Stimulated activated naive CD8-positive, alpha-beta T cell treated with anti-CD3 and anti-CD28 coated beads, Interleukin-15, Interleukin-2, amounts not matched to agents 100 ng/mL and 50 ng/mL, for 24 hours (primary cell): Measurements from ENCODE around the gene CSF2RB.

Experiments
- H3K27ac Mint-ChIP-seq: one replicate; pipeline ENCODE4 v1.8.0; 2021; ENCODE audit warnings: mild to moderate bottlenecking, mixed read lengths
- H3K27me3 Mint-ChIP-seq: one replicate; pipeline ENCODE4 v1.8.0; 2021; ENCODE audit warnings: mixed read lengths
- H3K36me3 Mint-ChIP-seq: one replicate; pipeline ENCODE4 v1.8.0; 2021; ENCODE audit warnings: low read depth, mixed read lengths
- H3K4me1 Mint-ChIP-seq: one replicate; pipeline ENCODE4 v1.8.0; 2021; ENCODE audit warnings: low read depth, mixed read lengths
- H3K4me3 Mint-ChIP-seq: one replicate; pipeline ENCODE4 v1.8.0; 2021; ENCODE audit warnings: mild to moderate bottlenecking, mixed read lengths
- H3K9me3 Mint-ChIP-seq: one replicate; pipeline ENCODE4 v1.8.0; 2021; ENCODE audit warnings: mixed read lengths

Gene CSF2RB

DNA sequence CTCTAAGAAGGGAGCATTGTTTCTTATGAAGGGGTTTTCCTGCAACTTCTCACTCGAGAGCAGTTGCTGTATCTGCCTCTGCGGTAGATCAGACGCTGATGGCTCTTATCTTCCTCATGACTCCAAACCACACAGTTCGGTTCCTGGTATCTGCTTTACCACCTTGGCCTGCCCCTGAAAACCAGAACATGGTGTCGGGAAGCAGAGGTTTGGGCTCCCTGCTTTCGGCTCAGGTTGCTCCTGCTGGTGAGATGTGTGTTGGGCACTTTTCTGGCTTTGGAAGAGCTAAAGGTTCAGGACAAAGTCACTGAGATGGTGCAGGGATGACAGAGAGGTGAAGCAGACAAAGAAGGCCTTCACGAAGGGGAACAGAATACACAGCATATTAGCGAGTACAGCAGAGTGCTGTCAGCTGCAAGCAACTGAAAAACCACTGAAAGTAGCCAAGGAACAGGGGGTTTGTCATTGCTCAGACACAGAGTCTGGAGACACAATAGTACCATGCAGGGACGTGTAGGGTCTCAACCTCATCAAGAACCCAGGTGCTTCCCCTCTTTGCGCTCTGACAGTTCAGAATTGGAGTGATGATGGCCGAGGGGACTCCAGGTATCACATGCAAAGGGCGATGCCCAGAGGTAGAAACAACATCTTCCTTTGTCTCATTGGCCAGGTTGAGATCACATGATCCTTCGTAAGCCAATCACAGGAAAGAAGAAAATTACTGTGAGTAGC is 11.9 kb upstream of the CSF2RB start:
- no peaks in the 10 kb centered on the region for H3K36me3 Mint-ChIP-seq
- H3K27ac Mint-ChIP-seq = peak overlapping the region; percentile 32
- H3K9me3 Mint-ChIP-seq = no peaks in the 10 kb centered on the region
- H3K27me3 Mint-ChIP-seq = peaks cover 37% of the 10 kb centered on the region
- peaks cover 3% of the 10 kb centered on the region for H3K4me1 Mint-ChIP-seq
- H3K4me3 Mint-ChIP-seq = no peak overlapping the region

DNA sequence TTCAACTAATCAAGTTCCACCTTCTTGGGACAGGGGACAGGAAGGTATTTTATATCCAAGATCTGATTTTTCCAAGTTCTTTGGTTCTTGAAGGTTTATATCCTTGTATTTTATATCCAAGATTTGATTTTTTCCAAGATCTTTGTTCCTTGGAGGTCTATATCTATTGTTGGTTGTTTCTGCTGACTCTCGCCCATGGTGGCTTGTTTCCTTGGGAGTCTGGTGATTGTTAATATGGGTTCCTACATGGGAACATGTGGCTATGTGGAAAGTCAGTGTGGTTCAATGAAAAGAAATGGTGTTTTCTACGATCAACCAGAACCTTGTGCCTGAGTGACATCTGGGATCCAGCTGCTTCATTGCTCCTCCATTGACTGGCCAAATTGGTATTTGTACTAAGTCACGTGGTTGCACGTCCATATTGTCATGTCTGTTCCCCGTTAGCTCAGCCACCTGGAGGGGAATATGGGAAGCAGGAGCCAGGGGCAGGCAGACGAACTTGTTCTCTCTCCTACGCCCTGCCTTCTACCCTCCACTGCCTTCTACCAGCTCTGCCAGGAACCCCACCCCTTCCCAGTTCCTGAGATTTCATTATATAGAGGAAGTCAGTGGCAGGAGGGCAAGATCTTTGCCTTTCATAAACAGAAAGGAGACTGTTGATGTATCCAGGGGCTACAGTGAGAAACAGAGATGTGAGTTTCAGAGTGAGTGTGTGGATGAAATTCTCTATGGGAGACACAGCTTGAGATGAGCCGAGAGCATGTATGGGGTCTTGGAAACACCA is 11.1 kb upstream of the CSF2RB start:
- no peaks in the 10 kb centered on the region for H3K9me3 Mint-ChIP-seq
- no peaks in the 10 kb centered on the region for H3K36me3 Mint-ChIP-seq
- peaks cover 37% of the 10 kb centered on the region for H3K27me3 Mint-ChIP-seq
- H3K27ac Mint-ChIP-seq = no peak overlapping the region
- H3K4me3 Mint-ChIP-seq = no peak overlapping the region
- H3K4me1 Mint-ChIP-seq = peaks cover 3% of the 10 kb centered on the region

DNA sequence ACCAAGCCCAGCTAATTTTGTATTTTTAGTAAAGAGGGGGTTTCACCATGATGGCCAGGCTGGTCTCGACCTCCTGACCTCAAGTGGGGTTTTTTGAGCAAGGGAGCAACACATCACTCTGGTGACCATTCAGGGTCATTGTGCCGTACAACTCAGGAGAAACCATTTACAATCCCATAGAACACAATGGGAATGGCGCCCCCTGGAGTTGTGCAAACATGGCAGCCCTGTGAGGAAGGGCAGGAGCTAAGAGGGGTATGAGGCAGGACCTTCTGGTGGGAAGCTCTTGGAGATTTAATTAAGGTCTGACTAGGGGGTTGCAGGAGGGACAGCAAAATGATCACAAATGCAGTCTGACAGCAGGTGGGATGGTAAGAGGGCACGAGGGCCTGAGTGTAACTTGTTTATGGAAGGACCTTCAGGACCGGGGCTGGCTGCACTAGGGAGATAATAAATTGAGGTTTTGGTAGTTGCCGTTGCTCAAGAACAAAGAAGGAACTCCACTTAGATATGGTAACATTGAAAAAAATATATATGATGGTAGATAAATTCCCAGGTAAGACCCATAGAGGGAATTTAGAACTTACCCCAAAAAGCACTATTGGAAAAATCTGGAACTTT is 9.1 kb upstream of the CSF2RB start:
- no peak overlapping the region for H3K27ac Mint-ChIP-seq
- no peaks in the 10 kb centered on the region for H3K36me3 Mint-ChIP-seq
- H3K9me3 Mint-ChIP-seq = no peaks in the 10 kb centered on the region
- H3K4me1 Mint-ChIP-seq = peaks cover 3% of the 10 kb centered on the region
- peaks cover 40% of the 10 kb centered on the region for H3K27me3 Mint-ChIP-seq
- no peak overlapping the region for H3K4me3 Mint-ChIP-seq

DNA sequence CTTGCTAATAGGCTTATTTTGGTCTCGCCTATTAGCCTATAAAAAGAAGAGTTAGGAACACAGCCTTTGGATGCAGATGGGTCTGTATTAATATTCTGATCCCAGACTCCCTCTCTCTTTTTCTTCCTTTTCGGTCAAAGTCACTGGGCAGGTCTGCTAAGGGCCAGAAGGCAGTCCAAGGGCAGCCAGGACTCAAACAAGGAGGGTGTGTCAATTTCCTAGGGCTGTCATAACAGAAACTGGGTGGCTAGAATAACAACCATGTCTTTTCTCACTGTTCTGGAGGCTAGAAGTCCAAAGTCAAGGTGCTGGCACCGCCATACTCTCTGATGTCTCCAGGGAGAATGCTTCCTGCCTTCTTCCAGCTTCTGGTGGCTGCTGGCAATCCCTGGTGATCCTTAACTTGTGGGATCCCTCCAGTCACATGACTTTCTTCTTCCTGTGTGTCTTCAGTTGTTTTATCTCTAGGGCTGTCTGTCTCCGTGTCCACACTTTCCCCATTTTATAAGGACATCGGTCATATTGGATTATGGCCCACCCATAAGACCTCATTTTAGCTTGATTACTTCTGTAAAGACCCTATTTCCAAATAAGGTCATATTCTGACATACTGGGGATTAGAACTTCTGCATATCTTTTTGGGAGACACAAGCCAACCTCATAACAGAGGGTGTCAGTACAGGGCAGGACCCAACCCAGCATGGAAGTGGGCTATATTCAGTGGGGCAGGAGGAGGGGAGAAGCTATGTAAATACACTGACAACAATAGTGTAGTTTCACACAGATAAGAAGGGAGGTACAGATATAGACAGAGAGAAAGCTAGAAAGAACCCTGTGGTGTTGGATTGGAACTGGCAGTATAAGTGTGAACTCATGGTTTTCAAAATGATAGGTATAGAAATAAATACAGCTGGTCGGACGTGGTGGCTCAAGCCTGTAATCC is 5.9 kb upstream of the CSF2RB start:
- Mint-ChIP-seq H3K4me3 (no peak overlapping the region), H3K27me3 (peaks cover 50% of the 10 kb centered on the region), H3K9me3 (no peaks in the 10 kb centered on the region), H3K4me1 (no peaks in the 10 kb centered on the region), H3K36me3 (no peaks in the 10 kb centered on the region), H3K27ac (no peak overlapping the region)

DNA sequence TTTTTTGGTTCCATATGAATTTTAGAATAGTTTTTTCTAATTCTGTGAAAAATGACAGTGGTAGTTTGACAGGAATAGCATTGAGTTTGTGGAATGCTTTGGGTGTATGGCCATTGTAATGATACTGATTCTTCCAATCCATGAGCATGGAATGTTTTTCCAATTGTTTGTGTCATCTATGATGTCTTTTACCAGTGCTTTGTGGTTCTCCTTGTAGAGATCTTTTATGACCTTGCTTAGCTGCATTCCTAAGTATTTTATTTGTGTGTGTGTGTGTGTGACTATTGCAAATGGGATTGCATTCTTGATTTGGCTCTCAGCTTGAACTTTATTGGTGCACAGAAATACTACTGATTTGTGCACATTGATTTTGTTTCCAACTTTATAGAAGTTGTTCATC is 3.0 kb upstream of the CSF2RB start:
- Mint-ChIP-seq H3K4me3 (no peak overlapping the region), H3K9me3 (no peaks in the 10 kb centered on the region), H3K36me3 (no peaks in the 10 kb centered on the region), H3K27ac (no peak overlapping the region), H3K27me3 (peaks cover 28% of the 10 kb centered on the region), H3K4me1 (no peaks in the 10 kb centered on the region)

DNA sequence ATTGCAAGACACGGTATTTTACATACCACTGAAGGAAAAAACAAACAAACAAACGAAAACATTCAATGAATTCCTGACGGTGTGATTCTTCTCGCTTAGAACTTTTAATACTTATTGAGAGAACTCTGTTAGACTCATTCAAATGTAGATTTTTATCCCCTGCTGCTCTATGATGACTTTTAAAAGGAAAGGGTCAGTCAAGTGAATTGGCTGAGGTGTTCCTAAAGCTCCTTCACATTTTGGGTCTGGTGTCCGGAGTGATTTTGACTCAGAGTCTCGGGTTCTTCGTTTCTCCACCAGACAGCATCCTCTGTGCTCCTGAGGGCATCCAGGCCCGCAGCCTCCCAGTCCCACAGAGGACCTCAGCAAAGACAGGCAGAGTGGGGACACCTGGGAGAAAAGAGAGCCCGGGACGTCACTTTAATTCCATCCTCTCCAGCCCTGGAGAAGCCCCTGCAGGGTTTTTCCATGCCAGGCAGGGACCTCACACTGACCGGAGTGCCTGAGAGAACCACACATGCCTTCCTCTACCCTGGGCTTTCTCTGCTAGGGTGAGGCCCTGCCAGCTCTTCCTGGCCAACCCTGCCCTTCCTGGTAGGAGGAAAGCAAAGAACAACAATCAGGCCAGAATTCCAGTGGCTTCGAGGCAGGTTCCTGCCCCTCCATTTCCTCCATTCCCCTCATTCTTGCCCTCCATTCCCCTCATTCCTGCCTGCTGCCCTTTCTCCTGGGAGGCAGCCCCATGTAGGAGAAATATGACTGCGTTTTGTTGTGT is 1.4 kb upstream of the CSF2RB start:
- H3K36me3 Mint-ChIP-seq = no peaks in the 10 kb centered on the region
- peaks cover 28% of the 10 kb centered on the region for H3K27me3 Mint-ChIP-seq
- no peaks in the 10 kb centered on the region for H3K9me3 Mint-ChIP-seq
- no peak overlapping the region for H3K27ac Mint-ChIP-seq
- H3K4me1 Mint-ChIP-seq = no peaks in the 10 kb centered on the region
- no peak overlapping the region for H3K4me3 Mint-ChIP-seq

DNA sequence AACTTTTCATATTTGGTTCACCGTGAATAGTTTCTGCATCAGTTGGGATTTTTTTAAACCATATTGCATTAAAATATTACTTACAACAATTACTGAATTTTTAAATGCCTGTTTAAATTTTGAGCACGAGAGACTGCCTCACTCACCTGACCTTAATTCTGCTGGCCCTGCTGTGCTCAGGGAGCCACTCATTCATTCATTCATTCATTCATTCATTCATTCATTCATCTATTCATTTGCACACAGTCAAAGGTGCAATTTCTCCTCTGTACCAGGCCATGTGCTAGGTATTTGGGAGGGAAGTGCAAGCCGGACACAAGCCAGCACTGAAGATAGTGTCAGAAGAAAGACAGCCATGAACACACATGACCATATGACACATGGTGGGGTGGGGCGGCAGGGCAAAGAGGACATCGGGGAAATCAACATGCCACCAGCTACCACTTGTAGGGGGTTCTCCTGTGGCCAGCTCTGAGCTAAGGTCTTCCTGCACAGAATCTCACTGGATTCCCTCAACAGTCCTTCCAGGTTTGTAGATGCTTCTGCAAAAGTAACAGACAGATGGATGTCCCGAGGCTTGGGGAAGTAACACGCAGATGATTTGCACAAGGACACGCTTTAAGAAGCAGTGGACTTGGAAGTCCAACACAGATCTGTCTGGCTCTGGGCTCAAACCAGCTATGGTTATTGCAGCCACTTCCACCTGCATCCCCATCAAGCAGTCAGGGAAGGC is 568 bp upstream of the CSF2RB start:
- Mint-ChIP-seq H3K27me3 (peaks cover 24% of the 10 kb centered on the region), H3K9me3 (no peaks in the 10 kb centered on the region), H3K36me3 (no peaks in the 10 kb centered on the region), H3K27ac (no peak overlapping the region), H3K4me1 (no peaks in the 10 kb centered on the region), H3K4me3 (peak overlapping the region; percentile 78)

DNA sequence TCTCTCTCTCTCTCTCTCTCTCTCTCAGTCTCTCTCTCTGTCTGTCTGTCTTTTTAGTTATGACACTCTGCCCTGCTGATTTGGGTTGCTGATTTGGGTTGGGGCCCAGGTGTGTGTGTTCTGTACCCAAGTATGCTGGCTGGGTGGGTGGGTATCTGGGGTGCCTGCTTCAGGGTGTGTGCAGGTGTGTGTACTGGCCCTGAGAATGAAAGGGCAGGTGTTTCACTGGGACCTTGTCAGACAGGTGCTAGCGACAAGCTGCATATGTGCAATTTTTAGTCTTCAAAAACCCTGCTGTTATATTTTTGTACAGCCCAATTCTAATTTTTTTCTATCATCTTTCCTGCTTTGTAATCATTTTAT is 943 bp downstream of the CSF2RB start:
- no peaks in the 10 kb centered on the region for H3K36me3 Mint-ChIP-seq
- no peak overlapping the region for H3K27ac Mint-ChIP-seq

DNA sequence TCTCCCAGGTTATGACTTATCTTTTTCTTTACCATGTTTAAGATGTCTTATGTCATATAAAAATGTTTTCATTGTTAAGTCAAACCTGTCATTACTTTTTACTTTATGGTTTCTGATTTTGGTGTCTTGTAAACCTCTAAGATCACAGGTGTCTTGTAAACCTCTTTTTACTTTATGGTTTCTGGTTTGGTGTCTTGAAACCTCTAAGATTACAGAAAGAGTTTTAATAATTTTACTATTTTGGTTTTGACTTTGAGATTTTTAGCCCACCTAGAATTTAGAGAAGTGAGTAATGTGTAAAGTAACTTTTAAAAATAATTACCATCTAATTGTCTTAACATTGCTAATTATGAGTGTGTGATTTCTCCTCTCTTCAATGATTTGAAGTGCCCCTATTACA is 2.6 kb downstream of the CSF2RB start:
- H3K9me3 Mint-ChIP-seq = no peaks in the 10 kb centered on the region
- no peak overlapping the region for H3K4me3 Mint-ChIP-seq
- peak overlapping the region; percentile 22 for H3K27ac Mint-ChIP-seq
- H3K36me3 Mint-ChIP-seq = no peaks in the 10 kb centered on the region
- peaks cover 17% of the 10 kb centered on the region for H3K27me3 Mint-ChIP-seq
- peaks cover 2% of the 10 kb centered on the region for H3K4me1 Mint-ChIP-seq

More for the DNA sequence above, 943 bp downstream of the CSF2RB start:
- H3K27me3 Mint-ChIP-seq = peaks cover 24% of the 10 kb centered on the region
- H3K4me3 Mint-ChIP-seq = peak overlapping the region; percentile 78
- H3K4me1 Mint-ChIP-seq = no peaks in the 10 kb centered on the region
- H3K9me3 Mint-ChIP-seq = no peaks in the 10 kb centered on the region

DNA sequence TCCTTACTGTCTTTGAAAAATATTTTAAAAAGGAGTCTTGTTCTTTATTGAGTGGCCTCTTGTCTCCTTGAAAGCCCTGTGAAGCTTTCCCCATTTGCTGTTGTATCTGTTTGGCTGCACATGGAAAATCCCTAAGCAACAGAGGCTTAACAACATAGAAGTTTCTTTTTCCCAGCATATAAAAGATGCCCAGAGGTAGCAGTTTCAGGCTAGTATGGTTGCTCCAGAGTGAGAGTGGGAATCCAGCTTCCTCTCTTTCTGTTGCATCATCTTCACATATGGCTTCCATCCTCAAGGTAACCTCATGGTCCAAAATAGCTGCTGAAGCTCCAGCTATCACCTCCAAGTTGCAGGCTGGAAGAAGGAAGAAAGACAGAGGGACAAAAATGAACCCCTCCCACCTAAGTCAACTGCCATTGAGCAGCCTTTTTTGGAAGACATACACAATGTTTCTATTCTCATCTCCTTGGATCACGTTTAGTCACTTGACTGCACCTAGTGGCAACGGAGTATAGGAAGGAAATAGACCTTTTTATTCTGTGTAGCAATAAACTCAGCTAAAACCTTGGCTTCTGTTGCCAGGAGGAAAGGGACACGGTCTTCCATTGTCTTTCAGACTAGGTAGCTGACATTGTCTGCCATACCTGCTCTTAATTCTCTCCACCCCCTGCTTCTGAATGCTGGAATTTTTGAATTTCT is 5.3 kb downstream of the CSF2RB start:
- no peaks in the 10 kb centered on the region for H3K9me3 Mint-ChIP-seq
- peaks cover 11% of the 10 kb centered on the region for H3K27me3 Mint-ChIP-seq
- H3K4me1 Mint-ChIP-seq = peaks cover 5% of the 10 kb centered on the region
- H3K27ac Mint-ChIP-seq = no peak overlapping the region
- H3K36me3 Mint-ChIP-seq = no peaks in the 10 kb centered on the region
- H3K4me3 Mint-ChIP-seq = no peak overlapping the region

DNA sequence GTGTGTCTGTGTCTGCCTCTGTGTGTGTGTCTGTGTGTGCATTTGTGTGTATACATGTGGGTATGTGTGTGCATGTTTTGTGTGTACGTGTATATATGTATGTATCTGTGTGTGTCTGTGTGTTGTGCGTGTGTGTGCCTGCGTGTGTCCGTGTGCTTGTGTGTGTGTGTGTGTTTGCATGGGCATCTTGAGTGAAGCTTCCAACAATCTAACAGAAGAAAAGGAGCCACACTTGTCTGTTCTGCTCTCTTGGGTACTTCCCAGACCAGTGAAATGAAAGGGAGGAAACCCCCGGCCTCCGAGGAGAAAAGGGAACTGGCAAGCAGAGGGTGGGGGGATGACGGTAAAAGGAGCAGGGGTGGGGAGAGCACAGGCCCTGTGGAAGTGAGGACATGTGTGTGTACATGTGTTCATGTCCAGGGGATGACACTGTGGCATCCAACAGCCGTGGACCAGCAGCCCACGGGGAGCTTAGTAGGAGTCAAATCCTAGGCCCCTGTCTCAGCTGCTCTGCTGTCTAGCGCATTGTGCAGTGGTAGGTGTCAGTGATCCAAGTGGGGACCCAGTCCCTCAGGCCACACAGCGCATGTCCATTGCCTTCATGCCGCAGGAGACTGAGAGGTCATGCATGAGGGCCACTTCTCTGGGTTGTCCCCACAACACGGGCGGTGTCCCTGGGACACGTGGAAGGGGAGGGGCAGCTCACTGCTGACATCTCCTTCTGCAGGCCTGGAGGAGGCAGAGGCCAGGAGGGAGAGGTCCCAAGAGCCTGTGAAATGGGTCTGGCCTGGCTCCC is 8.1 kb downstream of the CSF2RB start:
- peaks cover 5% of the 10 kb centered on the region for H3K4me1 Mint-ChIP-seq
- H3K27ac Mint-ChIP-seq = peak overlapping the region; percentile 22
- H3K36me3 Mint-ChIP-seq = no peaks in the 10 kb centered on the region
- no peak overlapping the region for H3K4me3 Mint-ChIP-seq
- peaks cover 11% of the 10 kb centered on the region for H3K27me3 Mint-ChIP-seq
- H3K9me3 Mint-ChIP-seq = no peaks in the 10 kb centered on the region

DNA sequence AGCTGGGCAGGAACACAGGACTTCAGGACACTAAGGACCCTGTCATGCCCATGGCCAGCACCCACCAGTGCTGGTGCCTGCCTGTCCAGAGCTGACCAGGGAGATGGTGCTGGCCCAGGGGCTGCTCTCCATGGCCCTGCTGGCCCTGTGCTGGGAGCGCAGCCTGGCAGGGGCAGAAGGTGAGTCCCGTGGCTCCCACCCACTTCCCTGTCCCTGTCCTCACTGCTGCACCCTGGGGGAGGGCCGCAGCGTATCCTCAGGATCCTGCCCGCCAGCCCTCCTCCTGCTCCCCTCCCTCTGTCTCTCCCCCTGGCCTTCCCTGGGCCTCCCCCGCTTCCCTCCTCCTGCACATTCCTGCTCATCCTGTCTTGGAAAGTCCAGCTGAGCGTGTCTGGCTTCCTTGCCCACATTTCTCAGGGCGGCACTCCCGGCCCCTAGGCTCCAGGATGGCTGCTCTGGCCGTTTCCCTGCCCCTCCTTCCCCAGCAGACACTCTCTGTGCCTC is 8.7 kb downstream of the CSF2RB start:
- no peak overlapping the region for H3K27ac Mint-ChIP-seq

More for the DNA sequence above, 8.7 kb downstream of the CSF2RB start:
- no peaks in the 10 kb centered on the region for H3K9me3 Mint-ChIP-seq
- H3K4me1 Mint-ChIP-seq = peaks cover 5% of the 10 kb centered on the region
- H3K27me3 Mint-ChIP-seq = peaks cover 11% of the 10 kb centered on the region
- no peaks in the 10 kb centered on the region for H3K36me3 Mint-ChIP-seq
- H3K4me3 Mint-ChIP-seq = no peak overlapping the region
